Neuron (in vitro differentiated cells): Measurements from ENCODE around the gene PSG6.
"Not testable (repeated sequence)": the region's sequence is repeated elsewhere in the genome, so short reads cannot be mapped to it uniquely, and the experiment has no call there.

Source experiments
- H2AFZ ChIP-seq: one replicate; pipeline ENCODE4 v1.6.1; 2013; ENCODE audit warnings: low read depth, mild to moderate bottlenecking, inconsistent platforms, low read length, moderate library complexity
- H3K27me3 ChIP-seq: one replicate; pipeline ENCODE4 v1.6.1; 2013; ENCODE audit warnings: low read length; ENCODE audit not compliant: insufficient read depth
- H3K36me3 ChIP-seq: one replicate; pipeline ENCODE4 v1.6.1; 2013; ENCODE audit warnings: low read length; ENCODE audit not compliant: insufficient read depth
- H3K4me1 ChIP-seq: one replicate; pipeline ENCODE4 v1.6.1; 2013; ENCODE audit warnings: low read length; ENCODE audit not compliant: insufficient read depth
- H3K4me3 ChIP-seq: 2 replicates; pipeline ENCODE4 v1.5.1; 2013; ENCODE audit warnings: mild to moderate bottlenecking, low read length, moderate library complexity
- H3K9me3 ChIP-seq: one replicate; pipeline ENCODE4 v1.6.1; 2013; ENCODE audit warnings: low read length

PSG6 gene

DNA sequence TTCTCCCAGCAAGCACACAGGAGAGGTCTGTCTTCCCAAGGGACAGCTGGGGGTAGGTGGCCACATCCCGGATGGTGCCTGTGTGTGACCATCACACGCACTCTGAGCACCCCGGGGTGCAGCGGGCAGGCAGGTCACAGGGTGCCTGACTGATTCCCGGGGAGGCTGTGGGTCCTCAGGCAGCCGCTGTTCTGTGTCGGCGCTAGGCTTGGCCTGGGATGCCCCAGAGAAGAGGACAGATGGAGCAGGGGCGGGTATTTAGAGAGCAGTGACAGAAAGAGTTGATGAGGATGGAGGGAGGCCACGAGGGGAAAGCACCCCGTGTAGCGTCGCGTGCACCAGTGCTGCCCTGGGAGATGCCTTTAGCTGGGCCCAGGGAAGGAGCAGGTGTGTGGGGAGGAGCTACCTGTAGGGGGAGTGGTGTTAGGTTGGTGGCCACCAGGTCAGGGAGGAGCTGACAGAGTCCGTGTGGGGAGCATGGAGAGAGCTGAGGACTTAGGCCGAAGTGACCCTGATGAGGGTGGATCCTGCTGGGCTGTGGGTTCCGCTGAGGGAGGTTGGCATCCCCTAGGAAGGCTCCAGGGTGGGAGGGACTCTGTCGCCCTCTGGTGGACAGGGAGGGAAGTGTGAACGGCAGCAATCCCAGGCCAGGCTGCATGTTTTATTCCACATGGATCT, 60.7 kb downstream of the PSG6 start:
- not testable (repeated sequence) for H3K27me3 ChIP-seq, H3K4me3 ChIP-seq, H3K9me3 ChIP-seq, H2AFZ ChIP-seq, H3K4me1 ChIP-seq, H3K36me3 ChIP-seq

DNA sequence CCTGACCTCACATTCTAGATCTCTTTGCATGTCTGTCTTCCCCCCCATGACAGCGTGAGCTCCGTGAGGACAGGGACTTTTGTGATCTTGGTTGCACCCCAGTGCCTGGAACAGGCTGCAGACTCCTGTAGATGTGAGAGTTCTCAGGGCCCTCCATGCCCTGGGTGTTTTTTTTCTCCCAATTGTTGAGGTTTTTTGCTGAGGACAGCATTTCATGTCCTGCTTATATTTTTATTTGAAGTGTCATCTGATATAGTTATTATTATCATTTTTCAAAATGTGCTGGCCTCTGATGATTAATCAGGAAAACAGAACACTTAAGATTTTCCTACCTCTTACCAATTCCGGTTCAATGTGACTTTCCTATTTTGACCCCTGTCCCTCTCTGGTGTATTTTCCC, 62.9 kb downstream of the PSG6 start:
- not testable (repeated sequence) for H2AFZ ChIP-seq, H3K9me3 ChIP-seq, H3K4me1 ChIP-seq, H3K4me3 ChIP-seq, H3K36me3 ChIP-seq, H3K27me3 ChIP-seq

- not testable (repeated sequence) for H3K9me3 ChIP-seq, H2AFZ ChIP-seq, H3K36me3 ChIP-seq, H3K4me1 ChIP-seq, H3K4me3 ChIP-seq, H3K27me3 ChIP-seq
These were observed 64.5 kb downstream of the PSG6 start for GRCh38 chr19:42853231-42853630.

- H3K4me3 ChIP-seq = not testable (repeated sequence)
These were observed 64.9 kb downstream of the PSG6 start for GRCh38 chr19:42852821-42853220.

More at GRCh38 chr19:42852821-42853220, 64.9 kb downstream of the PSG6 start:
- H3K36me3 ChIP-seq, H3K4me1 ChIP-seq, H2AFZ ChIP-seq, H3K27me3 ChIP-seq, H3K9me3 ChIP-seq: not testable (repeated sequence)
